GM21786 (cell line): ENCODE data around the gene NOTCH1.

Experiments
- ATAC-seq: cut with Tn5 transposase; IDR thresholded peaks from one replicate; pipeline ENCODE4 v1.9.1; 2021; ENCODE audit not compliant: unreplicated experiment

The NOTCH1 gene

DNA sequence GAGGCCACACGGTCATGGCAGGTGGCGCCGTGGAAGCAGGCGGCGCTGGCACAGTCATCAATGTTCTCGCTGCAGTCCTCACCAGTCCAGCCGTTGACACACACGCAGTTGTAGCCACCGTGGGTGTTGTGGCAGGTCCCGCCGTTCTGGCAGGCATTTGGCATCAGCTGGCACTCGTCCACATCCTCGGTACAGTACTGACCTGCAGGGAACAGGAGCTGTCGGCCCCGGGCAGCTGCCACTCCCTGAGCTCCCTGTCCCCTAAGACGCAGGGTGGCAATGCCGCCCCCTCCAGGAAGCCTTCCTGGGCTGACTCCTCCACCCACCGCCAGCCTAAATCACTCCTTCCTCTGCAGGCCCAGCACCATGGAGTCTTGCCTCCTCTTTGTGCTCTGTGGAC is 27.2 kb downstream of the NOTCH1 start:
- ATAC-seq, result no peak

DNA sequence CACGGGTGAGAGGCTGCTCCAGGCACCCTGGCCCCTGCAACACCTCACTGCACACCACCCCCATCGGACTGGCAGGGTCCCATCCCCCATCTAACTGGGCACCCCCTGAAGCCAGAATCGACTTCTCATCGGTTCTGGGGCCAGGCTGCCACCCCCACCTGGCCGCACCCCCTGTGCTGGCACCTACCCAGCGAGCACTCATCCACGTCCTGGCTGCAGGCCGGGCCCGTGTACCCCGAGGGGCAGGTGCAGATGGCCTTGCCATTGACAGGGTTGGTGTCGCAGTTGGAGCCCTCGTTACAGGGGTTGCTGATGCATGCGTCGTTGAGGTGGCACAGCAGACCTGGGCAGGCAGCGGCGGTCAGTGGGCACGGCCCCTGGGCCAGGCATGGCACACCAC is 27.9 kb downstream of the NOTCH1 start:
- no peak for ATAC-seq

DNA sequence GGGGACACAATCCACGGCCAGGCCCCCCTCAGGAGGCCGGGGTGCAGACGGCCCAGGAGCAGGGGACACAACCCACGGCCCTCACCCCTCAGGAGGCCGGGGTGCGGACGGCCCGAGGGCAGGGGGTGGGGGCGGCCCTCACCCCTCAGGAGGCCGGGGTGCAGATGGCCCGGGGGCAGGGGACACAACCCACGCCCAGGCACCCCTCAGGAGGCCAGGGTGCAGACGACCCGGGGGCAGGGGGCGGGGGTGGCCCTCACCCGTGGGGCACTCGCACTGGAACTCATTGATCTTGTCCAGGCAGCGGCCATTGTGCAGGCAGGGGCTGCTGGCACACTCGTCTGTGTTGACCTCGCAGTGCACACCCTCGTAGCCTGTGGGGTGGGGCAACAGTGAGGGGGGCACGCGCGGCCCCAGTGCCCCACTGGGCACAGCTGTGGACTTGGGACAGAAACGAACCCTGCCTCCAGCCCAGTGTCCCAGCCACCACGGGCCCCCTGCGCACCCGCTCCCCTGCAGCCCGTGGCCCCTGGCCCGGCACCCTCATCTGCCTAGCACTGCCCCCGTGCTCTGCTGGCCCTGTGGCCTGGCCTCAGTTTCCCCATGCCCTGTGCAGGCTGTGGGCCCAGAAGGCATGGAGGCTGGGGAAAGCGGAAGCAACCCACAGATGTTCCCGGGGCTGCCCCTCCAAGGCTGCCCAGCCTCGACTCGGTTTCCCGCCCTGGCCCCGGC is 28.7 kb downstream of the NOTCH1 start:
- no peak for ATAC-seq

DNA sequence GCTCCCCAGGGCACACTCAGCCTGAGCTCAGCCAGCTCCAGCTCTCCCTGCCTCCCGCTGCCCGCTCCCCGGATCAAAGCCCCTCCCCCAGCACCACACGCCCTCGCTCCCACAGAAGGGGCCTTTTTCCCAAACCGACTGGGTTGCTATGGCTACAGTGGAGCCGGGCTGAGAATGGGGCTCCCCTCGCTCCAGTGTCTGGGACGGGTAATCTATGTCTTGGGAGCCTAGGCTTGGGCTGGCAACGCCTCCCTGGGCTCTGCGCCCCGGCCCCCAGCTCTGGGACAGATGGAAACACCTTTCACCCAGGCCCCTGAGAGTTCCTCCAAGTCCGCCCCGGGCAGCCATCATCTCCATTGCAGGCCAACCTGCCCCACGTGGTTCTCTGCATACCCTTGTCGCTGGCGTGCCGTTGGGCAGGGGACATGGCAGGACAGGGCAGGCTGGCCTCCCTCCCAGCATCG is 29.6 kb downstream of the NOTCH1 start:
- no peak for ATAC-seq

DNA sequence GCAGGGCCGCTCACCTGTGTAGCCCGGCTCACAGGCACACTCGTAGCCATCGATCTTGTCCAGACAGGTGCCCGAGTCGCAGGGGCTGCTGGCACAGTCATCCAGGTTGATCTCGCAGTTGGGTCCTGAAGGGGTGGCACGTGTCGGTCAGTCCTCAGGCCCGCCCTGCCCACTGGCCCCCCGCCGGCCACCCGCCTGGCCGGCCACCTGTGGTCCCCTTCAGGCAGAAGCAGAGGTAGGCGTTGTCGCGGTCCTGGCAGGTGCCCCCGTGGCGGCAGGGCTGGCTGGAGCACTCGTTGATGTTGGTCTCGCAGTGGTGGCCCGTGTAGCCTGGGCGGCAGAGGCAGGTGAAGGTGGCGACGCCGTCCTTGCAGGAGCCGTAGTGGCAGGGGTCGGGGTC is 30.6 kb downstream of the NOTCH1 start:
- no peak for ATAC-seq

DNA sequence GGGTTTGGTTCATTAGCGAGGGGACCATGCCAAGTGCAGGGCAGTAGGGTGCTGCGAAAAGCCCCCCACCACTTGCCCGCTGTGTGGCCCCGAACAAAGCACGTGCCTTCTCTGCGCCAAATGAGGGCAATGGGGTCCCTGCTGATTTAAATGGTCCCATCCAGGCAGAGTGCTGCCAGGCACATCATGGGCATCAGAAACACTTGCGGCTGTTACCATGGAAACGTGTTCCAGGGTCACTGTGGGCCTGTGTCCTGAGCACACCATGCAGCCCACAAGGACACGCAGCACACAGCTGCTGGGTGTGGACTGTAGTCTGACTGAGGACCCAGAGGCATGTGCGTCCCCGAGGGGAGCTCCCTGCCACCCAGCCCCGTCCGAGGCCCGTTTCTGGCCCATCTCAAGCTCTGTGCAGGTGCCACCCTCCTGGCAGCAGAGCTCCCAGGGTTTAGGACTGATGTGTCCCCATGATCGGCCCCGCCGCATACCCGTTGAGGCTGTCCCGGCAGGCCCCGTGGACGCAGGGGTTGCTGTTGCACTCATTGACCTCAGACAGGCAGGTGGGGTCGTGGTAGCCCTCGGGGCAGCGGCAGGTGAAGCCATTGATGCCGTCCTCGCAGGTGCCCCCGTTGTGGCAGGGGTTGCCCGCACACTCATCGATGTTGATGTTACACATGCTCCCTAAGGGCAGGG is 31.7 kb downstream of the NOTCH1 start:
- ATAC-seq, result no peak

DNA sequence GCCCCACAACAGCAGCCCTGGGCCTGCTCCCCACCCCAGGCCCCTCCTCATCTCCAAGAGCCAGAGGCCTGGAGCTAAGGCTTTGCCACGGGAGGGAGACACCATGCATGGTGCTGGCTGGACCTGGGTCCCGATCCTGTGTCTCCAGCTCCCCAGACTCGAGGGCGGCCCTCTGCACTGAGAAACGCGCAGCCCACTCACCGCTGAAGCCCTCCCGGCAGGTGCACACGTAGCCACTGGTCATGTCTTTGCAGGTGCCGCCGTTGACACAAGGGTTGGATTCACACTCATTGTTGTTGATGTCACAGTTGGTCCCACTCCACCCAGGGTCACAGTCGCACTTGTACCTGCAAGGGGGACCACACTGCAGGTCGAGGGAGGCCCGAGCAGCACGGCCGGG is 32.7 kb downstream of the NOTCH1 start:
- no peak for ATAC-seq

DNA sequence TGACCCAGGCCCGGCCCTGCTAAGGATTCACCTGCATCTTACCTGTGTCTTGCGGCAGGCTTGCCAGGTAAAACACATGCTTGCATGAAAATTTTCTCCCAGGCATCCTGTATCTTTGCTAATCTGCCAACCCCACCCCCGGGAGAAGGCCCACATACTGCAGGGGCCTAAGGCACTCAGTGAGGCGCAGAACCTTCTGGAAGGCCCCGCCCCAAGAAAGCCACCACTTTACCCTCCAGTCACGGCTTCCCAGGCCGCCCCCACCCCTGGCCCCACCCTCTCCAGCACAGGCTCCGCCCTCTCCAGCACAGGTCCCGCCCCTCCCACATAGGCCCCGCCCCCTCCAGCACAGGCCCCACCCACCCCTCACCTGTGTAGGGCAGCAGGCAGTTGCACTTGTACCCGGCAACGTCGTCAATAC is 33.2 kb downstream of the NOTCH1 start:
- ATAC-seq, result no peak

DNA sequence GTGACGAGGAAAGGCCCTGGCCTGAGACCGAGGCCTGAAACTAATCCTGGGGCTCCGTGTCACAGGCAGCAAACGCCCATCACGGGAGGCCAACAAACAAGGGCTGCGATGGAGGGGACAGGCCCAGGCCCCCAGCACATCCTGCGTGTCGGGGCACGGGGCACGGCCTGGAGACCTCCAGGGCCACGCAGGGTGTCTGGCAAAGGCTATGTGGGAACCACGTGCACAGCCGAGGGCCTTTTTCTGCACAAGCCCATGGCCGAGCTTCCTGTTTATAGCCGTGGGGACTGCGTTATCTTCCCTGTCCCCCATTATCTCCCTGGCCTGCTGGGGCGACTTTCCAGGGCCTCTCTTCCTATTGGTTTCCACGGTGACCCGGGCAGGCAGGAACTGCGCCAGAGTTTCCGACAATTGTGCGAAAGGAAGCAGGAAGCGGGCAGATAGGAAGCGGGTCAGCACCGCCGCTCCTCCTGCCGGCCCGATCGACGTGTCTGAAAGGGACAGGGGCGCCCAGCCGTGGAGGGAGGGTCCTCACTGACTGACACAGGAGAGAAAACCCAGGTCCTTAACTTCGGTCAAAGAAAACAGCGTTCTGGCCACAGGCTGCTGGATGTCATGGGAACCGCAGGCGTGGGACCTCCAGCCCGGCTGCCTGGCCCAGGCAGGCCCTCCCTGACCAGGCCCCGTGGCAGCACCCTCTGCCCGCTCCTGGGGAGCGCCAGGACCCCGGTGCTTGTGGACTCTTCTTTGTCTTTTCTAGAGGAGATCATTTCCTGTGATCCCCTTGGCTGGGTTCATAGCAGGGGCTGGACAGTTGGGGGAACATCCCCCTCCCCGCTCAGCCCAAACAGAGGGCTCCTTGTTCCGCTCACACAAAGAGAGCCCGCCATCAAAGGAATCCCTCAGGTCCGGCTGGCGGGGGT is 33.9 kb downstream of the NOTCH1 start:
- ATAC-seq, result no peak

DNA sequence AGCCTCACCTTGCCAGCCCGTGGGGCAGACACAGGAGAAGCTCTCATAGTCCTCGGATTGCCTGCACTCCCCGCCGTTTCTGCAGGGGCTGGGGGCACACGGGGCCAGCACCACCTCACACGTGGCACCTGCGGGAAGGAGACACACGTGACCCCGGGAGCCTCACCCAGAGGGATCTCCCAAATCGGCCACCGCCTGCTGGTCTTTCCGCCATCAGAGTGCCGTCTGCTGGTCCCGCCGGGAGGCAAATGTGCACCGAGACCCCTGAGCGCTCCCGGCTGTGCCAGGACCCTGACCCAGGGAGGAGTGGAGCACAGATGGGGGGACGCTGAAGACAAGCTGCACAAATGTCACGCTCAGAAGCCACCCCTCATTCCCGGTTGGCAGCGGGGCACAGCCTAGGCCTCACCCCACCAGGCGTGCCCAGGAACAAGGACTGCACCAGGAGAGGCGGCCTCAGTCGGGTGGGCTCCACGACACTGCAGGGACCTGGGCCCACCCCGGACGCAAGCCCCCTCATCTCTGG is 34.6 kb downstream of the NOTCH1 start:
- ATAC-seq, result no peak

DNA sequence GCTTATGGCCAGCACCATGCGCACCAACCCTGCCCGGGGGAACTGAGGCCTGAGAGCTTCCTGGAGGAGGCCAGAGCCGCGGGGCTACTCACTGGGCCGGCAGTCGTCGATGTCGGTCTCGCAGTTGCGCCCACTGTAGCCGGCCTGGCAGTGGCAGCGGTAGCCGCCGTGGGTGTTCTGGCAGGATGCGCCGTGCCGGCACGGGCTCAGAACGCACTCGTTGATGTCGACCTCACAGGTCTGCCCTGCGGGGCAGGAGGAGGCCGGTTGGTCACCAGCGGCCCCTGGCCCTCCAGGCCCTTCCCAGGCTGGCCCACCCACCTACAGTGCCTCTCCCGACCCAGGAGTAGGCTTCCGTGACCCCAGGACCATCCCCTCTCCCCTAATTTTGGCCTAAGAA is 35.3 kb downstream of the NOTCH1 start:
- ATAC-seq, result no peak

DNA sequence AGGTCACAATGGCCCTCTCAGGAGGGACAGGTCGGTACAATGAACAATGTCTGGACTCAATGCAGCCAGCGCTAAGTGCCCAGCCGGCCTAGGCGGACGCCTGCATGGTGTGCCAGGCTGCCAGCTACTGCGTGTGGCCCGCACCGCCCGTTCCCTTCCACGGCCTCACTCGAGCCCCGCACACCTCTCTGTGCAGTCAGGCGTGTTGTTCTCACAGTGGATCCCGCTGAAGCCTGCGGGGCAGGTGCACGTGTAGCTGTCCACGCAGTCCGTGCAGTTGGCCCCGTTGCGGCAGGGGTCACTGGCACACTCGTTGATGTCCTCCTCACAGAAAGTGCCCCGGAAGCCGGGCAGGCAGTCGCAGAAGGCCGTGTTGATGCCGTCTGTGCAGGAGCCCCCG is 36.3 kb downstream of the NOTCH1 start:
- no peak for ATAC-seq

DNA sequence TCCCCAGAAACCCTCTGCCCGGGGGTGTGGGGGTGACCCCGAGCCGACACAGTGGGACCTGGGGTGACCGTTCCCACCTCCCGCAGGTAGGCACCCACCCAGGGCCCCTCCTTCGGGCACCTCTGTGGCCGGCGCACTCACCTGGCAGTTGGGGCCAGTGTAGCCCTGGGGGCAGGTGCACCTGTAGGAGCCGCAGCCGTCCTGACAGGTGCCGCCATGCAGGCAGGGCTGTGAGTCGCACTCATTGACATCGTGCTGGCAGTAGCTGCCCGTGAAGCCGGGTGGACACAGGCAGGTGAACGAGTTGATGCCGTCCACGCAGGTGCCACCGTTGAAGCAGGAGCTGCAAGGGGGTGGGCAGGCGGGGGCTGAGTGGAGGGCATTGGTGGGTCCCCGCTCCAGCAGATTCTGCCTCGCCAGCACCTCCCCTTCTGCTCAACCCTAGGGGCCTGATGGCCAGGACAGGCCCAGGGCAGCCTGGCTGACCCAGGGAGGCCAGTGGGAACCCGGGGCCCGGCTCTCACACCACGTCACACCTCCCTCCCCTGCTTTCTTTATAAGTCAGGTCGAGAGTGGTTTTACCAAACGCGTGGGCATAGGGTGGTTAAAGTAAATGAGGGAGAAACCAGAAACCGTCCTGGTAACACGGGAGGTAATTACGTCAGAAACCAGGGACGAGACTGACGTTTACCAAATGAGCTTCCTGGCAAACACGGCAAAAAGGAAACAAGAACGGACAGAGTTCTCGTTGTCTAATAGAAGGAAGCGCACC is 36.9 kb downstream of the NOTCH1 start:
- no peak for ATAC-seq

DNA sequence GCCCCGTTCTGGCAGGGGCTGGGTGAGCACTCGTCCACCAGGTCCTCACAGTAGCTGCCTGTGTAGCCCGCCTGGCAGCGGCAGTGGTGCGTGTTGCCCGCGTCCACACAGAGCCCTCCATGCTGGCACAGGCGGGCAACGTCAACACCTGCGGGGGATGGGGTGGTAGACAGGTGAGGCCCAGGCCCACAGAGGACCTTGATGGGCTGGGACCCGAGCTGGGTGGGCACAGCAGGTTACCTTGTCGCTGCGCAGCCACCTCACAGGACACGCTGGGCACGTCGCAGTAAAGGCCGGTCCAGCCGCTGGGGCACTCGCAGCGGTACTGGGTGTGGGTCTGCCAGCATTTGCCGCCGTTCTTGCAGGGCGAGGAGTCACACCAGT is 37.9 kb downstream of the NOTCH1 start:
- ATAC-seq, result no peak

DNA sequence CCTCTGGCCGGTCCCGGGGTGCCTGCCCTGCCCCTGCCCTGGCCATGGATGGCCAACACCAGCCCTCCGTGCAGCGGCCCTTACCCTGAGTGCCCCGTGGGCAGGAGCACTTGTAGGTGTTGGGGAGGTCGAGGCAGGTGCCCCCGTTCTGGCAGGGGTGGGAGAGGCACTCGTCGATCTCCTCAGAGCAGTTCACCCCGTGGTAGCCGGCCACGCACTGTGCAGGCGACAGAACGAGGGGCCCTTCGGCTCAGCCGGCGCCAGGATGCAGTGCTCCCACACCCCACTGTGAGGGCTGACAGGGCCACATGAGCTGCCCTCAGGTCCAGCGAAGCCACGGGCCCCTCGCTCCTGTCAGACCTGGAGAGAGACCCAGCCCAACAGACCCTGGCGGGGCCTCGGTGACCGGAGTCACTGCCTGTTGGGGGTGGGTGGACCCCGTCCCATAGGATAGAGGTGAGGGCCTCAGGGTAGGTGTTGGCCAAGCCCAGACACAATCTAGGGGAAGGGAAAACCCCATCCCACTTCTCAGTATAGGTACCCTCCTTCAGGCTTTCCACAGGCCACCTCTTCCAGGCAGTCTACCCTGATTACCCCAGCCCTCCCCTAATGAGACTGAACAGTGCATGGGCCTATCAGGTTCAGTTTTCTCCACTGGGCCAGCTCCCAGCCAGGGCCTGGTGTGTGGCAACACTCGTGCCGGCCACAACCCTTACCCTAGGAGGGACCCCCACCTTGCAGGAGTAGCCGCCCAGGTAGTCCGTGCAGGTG is 38.4 kb downstream of the NOTCH1 start:
- ATAC-seq, result no peak

DNA sequence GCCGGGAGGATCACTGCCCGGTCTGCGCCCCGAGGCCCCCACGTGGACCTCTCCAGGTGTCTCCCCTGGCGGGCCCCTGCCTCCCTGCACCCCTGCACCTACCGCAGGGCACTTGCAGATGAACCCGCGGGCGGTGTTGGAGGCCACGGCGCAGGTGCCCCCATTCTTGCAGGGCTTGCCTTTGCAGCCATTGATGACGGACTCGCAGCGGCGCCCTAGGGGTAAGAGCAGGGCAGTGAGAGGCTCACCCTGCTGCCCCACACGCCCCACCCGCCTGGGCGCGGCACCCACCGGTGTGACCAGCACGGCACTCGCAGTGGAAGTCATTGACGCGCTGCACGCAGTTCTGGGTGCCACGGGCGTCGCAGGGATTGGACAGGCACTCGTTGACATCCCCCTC is 39.4 kb downstream of the NOTCH1 start:
- no peak for ATAC-seq

DNA sequence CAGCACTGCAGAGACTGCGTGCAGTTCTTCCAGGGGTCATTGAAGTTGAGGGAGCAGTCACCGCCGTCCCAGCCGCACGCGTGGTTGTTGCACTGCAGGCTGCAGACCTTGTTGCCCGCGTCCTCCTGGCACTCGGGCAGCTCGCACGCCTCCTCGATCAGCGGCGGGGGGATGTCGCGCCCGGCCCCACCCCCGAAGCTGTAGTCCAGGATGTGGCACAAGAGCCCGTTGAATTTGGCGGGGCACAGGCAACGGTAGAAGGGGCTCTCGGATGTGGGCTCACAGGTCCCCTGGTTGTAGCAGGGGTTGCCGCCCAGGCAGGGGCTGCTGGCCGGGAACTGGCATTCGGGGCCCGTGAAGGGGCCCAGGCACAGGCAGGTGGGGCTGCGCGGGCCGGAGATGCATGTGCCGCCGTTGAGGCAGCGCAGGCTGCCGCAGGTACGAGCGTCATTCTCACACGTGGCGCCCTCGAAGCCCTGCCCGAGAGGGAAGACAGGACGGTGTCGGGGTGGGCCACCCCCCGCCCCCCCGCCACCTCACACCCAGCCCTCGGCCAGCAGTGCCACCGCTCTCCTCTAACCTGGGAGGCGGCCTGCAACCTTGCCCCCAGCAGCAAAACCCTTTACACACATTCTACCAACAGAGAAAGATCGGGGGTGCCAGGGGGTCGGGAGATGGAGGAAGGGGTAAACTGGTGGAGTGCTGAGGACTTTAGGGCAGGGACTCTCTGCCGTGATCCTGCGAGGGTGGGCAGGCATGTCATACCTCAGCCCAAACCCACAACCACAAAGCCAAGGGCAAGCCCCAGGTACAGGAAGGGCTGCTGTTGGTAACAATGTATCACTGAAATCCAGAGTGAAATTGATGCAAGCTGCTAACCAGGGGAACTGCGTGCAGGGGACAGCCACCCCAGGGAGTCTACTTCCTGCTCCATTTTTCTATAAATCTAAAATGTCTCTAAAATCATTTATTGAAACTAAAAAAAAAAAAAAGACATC is 40.1 kb downstream of the NOTCH1 start:
- no peak for ATAC-seq

DNA sequence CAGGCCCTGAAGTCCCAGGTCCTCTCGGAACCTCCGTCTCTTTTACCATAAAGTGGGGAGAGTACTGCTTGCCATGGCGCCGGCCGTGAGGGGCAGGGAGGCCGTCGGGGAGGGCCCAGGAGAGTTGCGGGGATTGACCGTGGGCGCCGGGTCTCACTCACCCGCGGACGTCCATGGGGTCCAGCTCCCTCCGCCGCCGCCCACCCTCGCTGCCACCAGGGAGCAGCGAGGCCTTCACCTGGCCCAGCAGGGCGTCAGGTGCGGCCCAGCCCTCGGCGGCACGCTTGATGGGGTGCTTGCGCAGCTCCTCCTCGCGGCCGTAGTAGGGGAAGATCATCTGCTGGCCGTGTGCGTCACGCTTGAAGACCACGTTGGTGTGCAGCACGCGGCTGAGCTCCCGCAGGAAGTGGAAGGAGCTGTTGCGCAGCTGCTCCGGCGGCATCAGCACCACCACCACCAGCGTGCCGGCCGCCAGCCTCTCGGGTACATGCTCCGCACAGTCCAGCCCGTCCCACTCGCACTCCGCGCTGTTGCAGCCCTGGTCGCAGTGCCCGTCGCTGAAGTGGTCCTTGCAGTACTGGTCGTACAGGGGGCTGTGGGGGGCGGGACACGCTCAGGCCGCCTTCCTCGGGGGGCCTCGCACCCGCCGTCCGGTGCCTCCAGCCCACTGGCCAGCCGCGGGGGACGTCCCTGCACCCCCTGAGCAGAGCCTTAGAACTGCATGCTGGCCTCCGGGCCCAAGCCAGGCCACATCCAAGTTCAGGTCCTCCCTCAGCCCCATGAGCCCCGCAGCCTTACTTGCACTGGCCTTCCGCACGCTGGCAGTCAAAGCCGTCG is 41.1 kb downstream of the NOTCH1 start:
- no peak for ATAC-seq
